GM23338 (cell line): ENCODE data around the gene FNDC11. TPM values are rescaled to one million over a fixed set of nuclear protein-coding genes. Genes with fewer than 3 reads are reported as not detected.

ENCODE experiments used
- ATAC-seq: fragments of 200-7000 bp; cut with Tn5 transposase; 3 replicates; pipeline ENCODE4 v1.9.1; 2020
- DNase-seq: peaks from one replicate; pipeline ENCODE4 v3.0.0-alpha.2; 2015; ENCODE audit warnings: low spot score
- H2AFZ ChIP-seq: fragments of 200-600 bp; sonication (generic); 2 replicates; pipeline ENCODE4 v1.8.0; 2016; ENCODE audit warnings: antibody characterized with exemption, mild to moderate bottlenecking, moderate library complexity
- H3F3A ChIP-seq: fragments of 200-600 bp; sonication (generic); replicated peaks from 2 replicates; pipeline ENCODE4 v1.8.0; 2017; ENCODE audit warnings: antibody characterized with exemption, mixed run types, low read depth
- H3K27ac ChIP-seq: fragments of 200-600 bp; sonication (generic); 2 replicates; pipeline ENCODE4 v1.6.1; 2016; ENCODE audit warnings: low read depth
- H3K27me3 ChIP-seq: fragments of 200-600 bp; sonication (generic); 2 replicates; pipeline ENCODE4 v1.8.0; 2016; ENCODE audit warnings: mild to moderate bottlenecking, mixed run types, moderate library complexity; ENCODE audit not compliant: insufficient read depth
- H3K36me3 ChIP-seq: fragments of 200-600 bp; sonication (generic); 2 replicates; pipeline ENCODE4 v1.8.0; 2016; ENCODE audit warnings: mild to moderate bottlenecking; ENCODE audit not compliant: insufficient read depth
- H3K4me1 ChIP-seq: fragments of 200-600 bp; sonication (generic); 2 replicates; pipeline ENCODE4 v1.8.0; 2016; ENCODE audit warnings: mild to moderate bottlenecking, moderate library complexity; ENCODE audit not compliant: insufficient read depth
- H3K4me2 ChIP-seq: fragments of 200-600 bp; sonication (generic); 2 replicates; pipeline ENCODE4 v1.7.1; 2017; ENCODE audit warnings: mixed run types
- H3K4me3 ChIP-seq: fragments of 200-600 bp; sonication (generic); 2 replicates; pipeline ENCODE4 v1.6.1; 2016; ENCODE audit warnings: mixed run types
- H3K79me2 ChIP-seq: fragments of 200-600 bp; sonication (generic); replicated peaks from 2 replicates; pipeline ENCODE4 v1.8.0; 2017; ENCODE audit warnings: mild to moderate bottlenecking; ENCODE audit not compliant: insufficient read depth
- H3K9me2 ChIP-seq: fragments of 200-600 bp; sonication (generic); 2 replicates; pipeline ENCODE4 v1.8.0; 2017; ENCODE audit not compliant: insufficient read depth
- H4K20me1 ChIP-seq: fragments of 200-600 bp; sonication (generic); replicated peaks from 2 replicates; pipeline ENCODE4 v1.8.0; 2017; ENCODE audit warnings: mild to moderate bottlenecking; ENCODE audit not compliant: insufficient read depth
- H3K27ac Mint-ChIP-seq: 2 replicates; pipeline ENCODE4 v1.8.0; 2020; ENCODE audit warnings: inconsistent platforms, mild to moderate bottlenecking, moderate library complexity, mixed read lengths
- H3K27me3 Mint-ChIP-seq: 3 replicates; pipeline ENCODE4 v1.8.0; 2022; ENCODE audit warnings: low read depth, mild to moderate bottlenecking, moderate library complexity, mixed read lengths, inconsistent platforms; ENCODE audit not compliant: insufficient read depth, poor library complexity
- H3K36me3 Mint-ChIP-seq: 3 replicates; pipeline ENCODE4 v1.8.0; 2021; ENCODE audit warnings: low read depth, mild to moderate bottlenecking, inconsistent platforms, moderate library complexity, mixed read lengths
- H3K4me1 Mint-ChIP-seq: 3 replicates; pipeline ENCODE4 v1.8.0; 2020; ENCODE audit warnings: mild to moderate bottlenecking, inconsistent platforms, mixed read lengths
- H3K4me3 Mint-ChIP-seq: 3 replicates; pipeline ENCODE4 v1.8.0; 2021; ENCODE audit warnings: moderate library complexity, mild to moderate bottlenecking, inconsistent platforms, mixed read lengths
- H3K9me3 Mint-ChIP-seq: 3 replicates; pipeline ENCODE4 v1.8.0; 2020; ENCODE audit warnings: moderate library complexity, mild to moderate bottlenecking, inconsistent platforms, mixed read lengths
- CREB1 ChIP-seq: fragments of 250-450 bp; sonication (Bioruptor Pico); IDR thresholded peaks from 2 replicates; pipeline ENCODE4 v1.5.0; 2020; ENCODE audit warnings: low read depth, mild to moderate bottlenecking, moderate library complexity
- EZH2 ChIP-seq: fragments of 200-600 bp; sonication (generic); IDR thresholded peaks from one replicate; pipeline ENCODE4 v1.8.0; 2017; ENCODE audit warnings: antibody characterized with exemption, mild to moderate bottlenecking, low read depth; ENCODE audit not compliant: unreplicated experiment
- EZH2phosphoT487 ChIP-seq: fragments of 200-600 bp; sonication (generic); IDR thresholded peaks from one replicate; pipeline ENCODE4 v1.8.1; 2018; ENCODE audit warnings: antibody characterized with exemption; ENCODE audit not compliant: unreplicated experiment
- NANOG ChIP-seq: IDR thresholded peaks from 2 replicates; pipeline ENCODE4 v1.6.1; 2016; ENCODE audit warnings: antibody characterized with exemption, borderline replicate concordance
- STAT1 ChIP-seq: IDR thresholded peaks from one replicate; pipeline ENCODE4 v1.6.1; 2016; ENCODE audit warnings: antibody characterized with exemption; ENCODE audit not compliant: unreplicated experiment
- ZNF331 ChIP-seq: fragments of 250-450 bp; sonication (Bioruptor Pico); IDR thresholded peaks from 2 replicates; pipeline ENCODE4 v1.5.0; 2020; ENCODE audit warnings: low read depth, mild to moderate bottlenecking, moderate library complexity
- polyA plus RNA-seq: library from polyadenylated mRNA; unstranded; fragments of >200 nt; fragmentation: Nextera tagmentation; extraction: Ambion mirVana; gene quantifications from 2 replicates; pipeline ENCODE4 v1.2.1, GENCODE V29; 2016
- total RNA-seq: library from RNA; depleted of rRNA; stranded (reverse); fragments of >200 nt; shearing (Covaris generic); gene quantifications from 2 replicates; pipeline ENCODE4 v1.2.3, GENCODE V29; 2014
- TF ChIP-seq, protein P1 (sequence below), 2 experiments: fragments of 200-600 bp in 1 of 2; sonication (generic) in 1 of 2; conservative IDR thresholded peaks; 2 replicates each; pipeline versions ENCODE4 v1.5.1 to v1.6.1; 2016 to 2017; ENCODE audit warnings: antibody characterized with exemption in 2 of 2, low read depth in 2 of 2, mild to moderate bottlenecking in 2 of 2, moderate library complexity in 1 of 2
- TF ChIP-seq, protein P2 (sequence below): IDR thresholded peaks from 2 replicates; pipeline ENCODE4 v1.6.1; 2016; ENCODE audit warnings: antibody characterized with exemption
- TF ChIP-seq, protein P3 (sequence below): IDR thresholded peaks from one replicate; pipeline ENCODE4 v1.6.1; 2018; ENCODE audit warnings: antibody characterized with exemption; ENCODE audit not compliant: unreplicated experiment

FNDC11 gene
- total and polyA plus RNA-seq, 2 experiments from 2014 or later: 3.4 to 5.3 TPM

DNA sequence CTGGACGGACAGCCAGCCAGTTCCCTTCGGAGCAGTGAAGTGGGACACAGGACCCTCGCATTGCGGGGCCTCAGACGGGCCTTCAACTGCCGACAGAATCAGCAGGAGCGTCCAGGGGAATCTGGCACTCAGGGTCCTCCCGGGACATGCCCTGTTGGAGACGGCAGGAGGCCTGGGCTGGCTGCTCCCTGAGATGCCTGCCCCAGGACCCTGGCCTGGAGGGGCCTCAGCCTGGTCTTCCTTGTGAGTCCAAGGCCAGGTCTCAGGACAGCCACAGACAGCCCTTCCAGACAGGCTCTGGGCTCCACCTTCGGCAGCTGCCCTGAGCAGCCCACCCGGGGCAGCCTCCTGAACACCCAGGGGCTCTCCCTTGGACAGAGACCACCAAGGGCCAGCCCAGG, 34.7 kb downstream of the FNDC11 start:
- no peak overlapping the region for H3K4me3 Mint-ChIP-seq
- H2AFZ ChIP-seq: no peak overlapping the region
- H3K36me3 ChIP-seq: no peaks in the 10 kb centered on the region
- H3K4me1 Mint-ChIP-seq: no peaks in the 10 kb centered on the region
- no peaks in the 10 kb centered on the region for H3K27me3 ChIP-seq
- H3K4me1 ChIP-seq: no peaks in the 10 kb centered on the region
- no peaks in the 10 kb centered on the region for H4K20me1 ChIP-seq
- H3K79me2 ChIP-seq: no peaks in the 10 kb centered on the region
- H3K9me3 Mint-ChIP-seq: no peaks in the 10 kb centered on the region
- peaks cover 18% of the 10 kb centered on the region for H3K36me3 Mint-ChIP-seq
- peaks cover 3% of the 10 kb centered on the region for H3K27me3 Mint-ChIP-seq
- H3K27ac ChIP-seq: no peak overlapping the region
- no peak overlapping the region for H3K27ac Mint-ChIP-seq
- 0 out of 2 replicates have a peak, but pooled peaks cover 2% of the 10 kb centered on the region for H3F3A ChIP-seq
- no peak for ATAC-seq
- no peak for DNase-seq
- no peak overlapping the region for H3K4me2 ChIP-seq
- TF ChIP-seq STAT1 (no peak), EZH2phosphoT487 (no peak)
- TF ChIP-seq, protein P1, sequence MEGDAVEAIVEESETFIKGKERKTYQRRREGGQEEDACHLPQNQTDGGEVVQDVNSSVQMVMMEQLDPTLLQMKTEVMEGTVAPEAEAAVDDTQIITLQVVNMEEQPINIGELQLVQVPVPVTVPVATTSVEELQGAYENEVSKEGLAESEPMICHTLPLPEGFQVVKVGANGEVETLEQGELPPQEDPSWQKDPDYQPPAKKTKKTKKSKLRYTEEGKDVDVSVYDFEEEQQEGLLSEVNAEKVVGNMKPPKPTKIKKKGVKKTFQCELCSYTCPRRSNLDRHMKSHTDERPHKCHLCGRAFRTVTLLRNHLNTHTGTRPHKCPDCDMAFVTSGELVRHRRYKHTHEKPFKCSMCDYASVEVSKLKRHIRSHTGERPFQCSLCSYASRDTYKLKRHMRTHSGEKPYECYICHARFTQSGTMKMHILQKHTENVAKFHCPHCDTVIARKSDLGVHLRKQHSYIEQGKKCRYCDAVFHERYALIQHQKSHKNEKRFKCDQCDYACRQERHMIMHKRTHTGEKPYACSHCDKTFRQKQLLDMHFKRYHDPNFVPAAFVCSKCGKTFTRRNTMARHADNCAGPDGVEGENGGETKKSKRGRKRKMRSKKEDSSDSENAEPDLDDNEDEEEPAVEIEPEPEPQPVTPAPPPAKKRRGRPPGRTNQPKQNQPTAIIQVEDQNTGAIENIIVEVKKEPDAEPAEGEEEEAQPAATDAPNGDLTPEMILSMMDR (conservative IDR thresholded peaks at IDR 0.05; ENCODE audit: low read depth in 2 of 2): no peak
- TF ChIP-seq, protein P2, sequence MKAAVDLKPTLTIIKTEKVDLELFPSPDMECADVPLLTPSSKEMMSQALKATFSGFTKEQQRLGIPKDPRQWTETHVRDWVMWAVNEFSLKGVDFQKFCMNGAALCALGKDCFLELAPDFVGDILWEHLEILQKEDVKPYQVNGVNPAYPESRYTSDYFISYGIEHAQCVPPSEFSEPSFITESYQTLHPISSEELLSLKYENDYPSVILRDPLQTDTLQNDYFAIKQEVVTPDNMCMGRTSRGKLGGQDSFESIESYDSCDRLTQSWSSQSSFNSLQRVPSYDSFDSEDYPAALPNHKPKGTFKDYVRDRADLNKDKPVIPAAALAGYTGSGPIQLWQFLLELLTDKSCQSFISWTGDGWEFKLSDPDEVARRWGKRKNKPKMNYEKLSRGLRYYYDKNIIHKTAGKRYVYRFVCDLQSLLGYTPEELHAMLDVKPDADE: no peak
- no peak overlapping the region for H3K4me3 ChIP-seq
- H3K9me2 ChIP-seq: no peaks in the 10 kb centered on the region

DNA sequence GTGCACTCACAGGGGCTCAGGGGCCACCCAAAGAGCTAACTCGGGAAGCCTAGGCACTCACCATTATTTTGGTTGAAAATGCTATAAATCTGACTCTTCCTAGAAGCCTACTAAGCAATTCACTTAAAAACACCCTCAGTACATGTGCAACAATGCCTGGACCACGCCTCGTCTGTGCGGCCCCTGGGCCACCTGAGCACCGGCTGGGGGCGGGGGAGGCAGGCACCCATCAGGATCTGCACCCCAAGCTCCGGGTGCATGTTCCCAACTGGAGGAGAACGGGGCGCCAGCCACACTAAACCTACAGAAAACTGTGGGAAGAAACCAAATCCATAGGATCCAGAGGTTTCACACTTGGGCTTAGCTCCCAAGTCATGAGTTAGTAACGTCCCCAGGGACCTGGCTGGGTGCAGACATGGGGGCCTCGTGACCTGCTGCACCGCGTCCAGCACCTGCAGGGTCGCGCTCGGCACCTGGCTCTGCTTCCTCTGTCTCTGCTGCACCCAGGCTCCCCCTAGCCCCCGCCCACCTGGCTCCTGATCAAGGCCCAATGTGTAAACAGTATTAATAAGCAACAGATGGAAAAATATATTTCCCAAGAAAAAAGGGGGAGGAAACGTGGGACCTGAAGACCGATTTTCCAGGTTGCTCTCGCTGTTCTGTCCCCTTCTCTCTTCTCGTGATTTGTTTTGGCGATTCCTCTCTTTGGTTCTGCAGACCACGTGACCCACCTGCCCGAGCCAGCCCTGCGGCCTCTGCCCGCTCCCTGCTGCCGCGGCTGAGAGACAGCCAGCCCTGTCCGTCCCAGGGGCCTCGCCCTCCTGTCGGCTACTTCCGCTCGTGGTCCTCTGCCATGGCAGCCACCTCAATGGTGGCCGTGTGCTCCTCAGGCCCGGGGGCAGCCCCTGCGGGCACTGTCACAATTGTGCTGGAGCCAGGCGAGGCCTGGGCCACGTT, 35.6 kb downstream of the FNDC11 start:
- no peaks in the 10 kb centered on the region for H3K36me3 ChIP-seq
- no peaks in the 10 kb centered on the region for H3K79me2 ChIP-seq
- no peaks in the 10 kb centered on the region for H3K27me3 ChIP-seq
- no peak overlapping the region for H2AFZ ChIP-seq
- H3K4me2 ChIP-seq: no peak overlapping the region
- Mint-ChIP-seq H3K36me3 (peaks cover 18% of the 10 kb centered on the region), H3K27ac (no peak overlapping the region), H3K4me1 (no peaks in the 10 kb centered on the region), H3K27me3 (peaks cover 3% of the 10 kb centered on the region), H3K4me3 (no peak overlapping the region), H3K9me3 (no peaks in the 10 kb centered on the region)
- DNase-seq: no peak
- H3K9me2 ChIP-seq: no peaks in the 10 kb centered on the region
- no peak overlapping the region for H3K4me3 ChIP-seq
- 0 out of 2 replicates have a peak, but pooled peaks cover 2% of the 10 kb centered on the region for H3F3A ChIP-seq
- H3K27ac ChIP-seq: no peak overlapping the region
- H3K4me1 ChIP-seq: no peaks in the 10 kb centered on the region
- no peak for ATAC-seq
- H4K20me1 ChIP-seq: no peaks in the 10 kb centered on the region
- TF ChIP-seq, protein P2: no peak
- TF ChIP-seq NANOG (no peak), STAT1 (no peak), CREB1 (no peak), ZNF331 (CRISPR knock-in tag) (no peak), EZH2 (no peak)
- TF ChIP-seq, protein P1 (conservative IDR thresholded peaks at IDR 0.05; ENCODE audit: low read depth in 2 of 2): no peak
- TF ChIP-seq, protein P3, sequence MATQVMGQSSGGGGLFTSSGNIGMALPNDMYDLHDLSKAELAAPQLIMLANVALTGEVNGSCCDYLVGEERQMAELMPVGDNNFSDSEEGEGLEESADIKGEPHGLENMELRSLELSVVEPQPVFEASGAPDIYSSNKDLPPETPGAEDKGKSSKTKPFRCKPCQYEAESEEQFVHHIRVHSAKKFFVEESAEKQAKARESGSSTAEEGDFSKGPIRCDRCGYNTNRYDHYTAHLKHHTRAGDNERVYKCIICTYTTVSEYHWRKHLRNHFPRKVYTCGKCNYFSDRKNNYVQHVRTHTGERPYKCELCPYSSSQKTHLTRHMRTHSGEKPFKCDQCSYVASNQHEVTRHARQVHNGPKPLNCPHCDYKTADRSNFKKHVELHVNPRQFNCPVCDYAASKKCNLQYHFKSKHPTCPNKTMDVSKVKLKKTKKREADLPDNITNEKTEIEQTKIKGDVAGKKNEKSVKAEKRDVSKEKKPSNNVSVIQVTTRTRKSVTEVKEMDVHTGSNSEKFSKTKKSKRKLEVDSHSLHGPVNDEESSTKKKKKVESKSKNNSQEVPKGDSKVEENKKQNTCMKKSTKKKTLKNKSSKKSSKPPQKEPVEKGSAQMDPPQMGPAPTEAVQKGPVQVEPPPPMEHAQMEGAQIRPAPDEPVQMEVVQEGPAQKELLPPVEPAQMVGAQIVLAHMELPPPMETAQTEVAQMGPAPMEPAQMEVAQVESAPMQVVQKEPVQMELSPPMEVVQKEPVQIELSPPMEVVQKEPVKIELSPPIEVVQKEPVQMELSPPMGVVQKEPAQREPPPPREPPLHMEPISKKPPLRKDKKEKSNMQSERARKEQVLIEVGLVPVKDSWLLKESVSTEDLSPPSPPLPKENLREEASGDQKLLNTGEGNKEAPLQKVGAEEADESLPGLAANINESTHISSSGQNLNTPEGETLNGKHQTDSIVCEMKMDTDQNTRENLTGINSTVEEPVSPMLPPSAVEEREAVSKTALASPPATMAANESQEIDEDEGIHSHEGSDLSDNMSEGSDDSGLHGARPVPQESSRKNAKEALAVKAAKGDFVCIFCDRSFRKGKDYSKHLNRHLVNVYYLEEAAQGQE: no peak
